GM21786 (cell line): ENCODE data around the gene TAS2R41.
A peak's percentile ranks its signal among the peaks of the same experiment; 100 is the strongest.
"Not testable (repeated sequence)": the region's sequence is repeated elsewhere in the genome, so short reads cannot be mapped to it uniquely, and the experiment has no call there.

ENCODE experiments used
- ATAC-seq: cut with Tn5 transposase; IDR thresholded peaks from one replicate; pipeline ENCODE4 v1.9.1; 2021; ENCODE audit not compliant: unreplicated experiment

Gene TAS2R41

GRCh38 chr7:143456992-143457793 is 20.5 kb upstream of the TAS2R41 start:
- no peak for ATAC-seq

- ATAC-seq, result no peak
Observed at GRCh38 chr7:143458263-143458662, 19.4 kb upstream of the TAS2R41 start.

GRCh38 chr7:143458681-143459080 is 19.0 kb upstream of the TAS2R41 start:
- ATAC-seq, result no peak

GRCh38 chr7:143459359-143459758 is 18.3 kb upstream of the TAS2R41 start:
- no peak for ATAC-seq

- no peak for ATAC-seq
Observed at GRCh38 chr7:143460271-143460979, 17.2 kb upstream of the TAS2R41 start.

- ATAC-seq, result no peak
Observed at GRCh38 chr7:143462045-143462444, 15.6 kb upstream of the TAS2R41 start.

GRCh38 chr7:143463556-143463955 is 14.1 kb upstream of the TAS2R41 start:
- no peak for ATAC-seq

GRCh38 chr7:143463957-143464356 is 13.7 kb upstream of the TAS2R41 start:
- ATAC-seq, result no peak

- no peak for ATAC-seq
Observed at GRCh38 chr7:143467724-143468123, 9.9 kb upstream of the TAS2R41 start.

GRCh38 chr7:143472071-143472689 is 5.5 kb upstream of the TAS2R41 start:
- not testable (repeated sequence) for ATAC-seq

- ATAC-seq, result no peak
Observed at GRCh38 chr7:143479055-143479766, 1.5 kb downstream of the TAS2R41 start.

- ATAC-seq, result no peak
Observed at GRCh38 chr7:143480501-143480900, 2.8 kb downstream of the TAS2R41 start.

- ATAC-seq, result no peak
Observed at GRCh38 chr7:143484119-143484518, 6.4 kb downstream of the TAS2R41 start.

GRCh38 chr7:143485094-143485493 is 7.4 kb downstream of the TAS2R41 start:
- ATAC-seq, result no peak

- ATAC-seq, result no peak
Observed at GRCh38 chr7:143485500-143485899, 7.8 kb downstream of the TAS2R41 start.

GRCh38 chr7:143486266-143486665 is 8.6 kb downstream of the TAS2R41 start:
- not testable (repeated sequence) for ATAC-seq

- no peak for ATAC-seq
Observed at GRCh38 chr7:143487061-143487460, 9.4 kb downstream of the TAS2R41 start.

GRCh38 chr7:143487566-143487965 is 9.9 kb downstream of the TAS2R41 start:
- ATAC-seq, result peak; percentile 82

GRCh38 chr7:143490717-143491306 is 13.1 kb downstream of the TAS2R41 start:
- ATAC-seq, result no peak

- no peak for ATAC-seq
Observed at GRCh38 chr7:143492043-143492471, 14.4 kb downstream of the TAS2R41 start.
